NCI-H526 (cell line): ENCODE data around the gene INSYN2A.

Source experiments
- DNase-seq, 2 experiments: peaks; one replicate each; lab custom pipeline; 2025; lab: John Stamatoyannopoulos, UW

Gene INSYN2A

GRCh38 chr10:127196282-127197153, at the start of gene INSYN2A:
INSYN2A (minus strand) TSS chr10:127196591; CDS start chr10:127176395, 20,196 bp downstream.
- peak in 1 of 2 experiments; percentile 60 for DNase-seq

- no peak for DNase-seq
Measured at GRCh38 chr10:127245456-127245855, 49.1 kb upstream of the INSYN2A start.

GRCh38 chr10:127243490-127244272, 47.3 kb upstream of the INSYN2A start:
- DNase-seq = peak; percentile 2 to 42

- DNase-seq = no peak
Measured at GRCh38 chr10:127242914-127243313, 46.5 kb upstream of the INSYN2A start.

- DNase-seq = no peak
Measured at GRCh38 chr10:127236266-127236665, 39.9 kb upstream of the INSYN2A start.

- no peak for DNase-seq
Measured at GRCh38 chr10:127234306-127234800, 38.0 kb upstream of the INSYN2A start.

GRCh38 chr10:127228195-127228787, 31.9 kb upstream of the INSYN2A start:
- peak; percentile 28 to 47 for DNase-seq

- peak; percentile 8 to 55 for DNase-seq
Measured at GRCh38 chr10:127227663-127228062, 31.3 kb upstream of the INSYN2A start.

- DNase-seq = no peak
Measured at GRCh38 chr10:127227027-127227426, 30.6 kb upstream of the INSYN2A start.

- DNase-seq = no peak
Measured at GRCh38 chr10:127221281-127221680, 24.9 kb upstream of the INSYN2A start.

GRCh38 chr10:127218658-127219057, 22.3 kb upstream of the INSYN2A start:
- DNase-seq = no peak

- DNase-seq = peak in 1 of 2 experiments; percentile 20
Measured at GRCh38 chr10:127216786-127217185, 20.4 kb upstream of the INSYN2A start.

- peak in 1 of 2 experiments; percentile 22 for DNase-seq
Measured at GRCh38 chr10:127216274-127216673, 19.9 kb upstream of the INSYN2A start.

GRCh38 chr10:127215866-127216265, 19.5 kb upstream of the INSYN2A start:
- peak; percentile 69 to 80 for DNase-seq

- no peak for DNase-seq
Measured at GRCh38 chr10:127210936-127211466, 14.6 kb upstream of the INSYN2A start.

GRCh38 chr10:127207081-127207480, 10.7 kb upstream of the INSYN2A start:
- DNase-seq = no peak

GRCh38 chr10:127203067-127203466, 6.7 kb upstream of the INSYN2A start:
- DNase-seq = no peak

- no peak for DNase-seq
Measured at GRCh38 chr10:127200646-127201045, 4.3 kb upstream of the INSYN2A start.

GRCh38 chr10:127198721-127199120, 2.3 kb upstream of the INSYN2A start:
- DNase-seq = no peak

- DNase-seq = no peak
Measured at GRCh38 chr10:127198307-127198706, 1.9 kb upstream of the INSYN2A start.

- DNase-seq = no peak
Measured at GRCh38 chr10:127197154-127197432, 702 bp upstream of the INSYN2A start.

- DNase-seq = peak in 1 of 2 experiments; percentile 60
Measured at GRCh38 chr10:127195571-127196281, 665 bp downstream of the INSYN2A start.
